Prostate gland (tissue), 2 donors: Measurements from ENCODE around the gene CD82.

Experiments used
- POLR2A ChIP-seq: fragments of 450-650 bp; IDR thresholded peaks from one replicate; pipeline ENCODE4 v1.6.1; 2016; ENCODE audit warnings: antibody characterized with exemption, mild to moderate bottlenecking
- POLR2AphosphoS5 ChIP-seq: sonication (generic); formaldehyde crosslinking; IDR thresholded peaks from one replicate; pipeline ENCODE4 v1.6.1; 2017; ENCODE audit warnings: antibody characterized with exemption
- TF ChIP-seq, protein P1 (sequence below), 4 experiments: fragments of 200-600 bp in 2 of 4; fragments of 450-650 bp in 2 of 4; sonication (generic) in 2 of 4; IDR thresholded peaks; 1 replicate in 3 of 4; 2 replicates in 1 of 4; pipeline ENCODE4 v1.5.1; 2016 to 2019; ENCODE audit warnings: antibody characterized with exemption in 4 of 4, mild to moderate bottlenecking in 2 of 4, moderate library complexity in 2 of 4

GRCh38 chr11:44567876-44568256, 2.4 kb downstream of the CD82 start:
- TF ChIP-seq, protein P1, sequence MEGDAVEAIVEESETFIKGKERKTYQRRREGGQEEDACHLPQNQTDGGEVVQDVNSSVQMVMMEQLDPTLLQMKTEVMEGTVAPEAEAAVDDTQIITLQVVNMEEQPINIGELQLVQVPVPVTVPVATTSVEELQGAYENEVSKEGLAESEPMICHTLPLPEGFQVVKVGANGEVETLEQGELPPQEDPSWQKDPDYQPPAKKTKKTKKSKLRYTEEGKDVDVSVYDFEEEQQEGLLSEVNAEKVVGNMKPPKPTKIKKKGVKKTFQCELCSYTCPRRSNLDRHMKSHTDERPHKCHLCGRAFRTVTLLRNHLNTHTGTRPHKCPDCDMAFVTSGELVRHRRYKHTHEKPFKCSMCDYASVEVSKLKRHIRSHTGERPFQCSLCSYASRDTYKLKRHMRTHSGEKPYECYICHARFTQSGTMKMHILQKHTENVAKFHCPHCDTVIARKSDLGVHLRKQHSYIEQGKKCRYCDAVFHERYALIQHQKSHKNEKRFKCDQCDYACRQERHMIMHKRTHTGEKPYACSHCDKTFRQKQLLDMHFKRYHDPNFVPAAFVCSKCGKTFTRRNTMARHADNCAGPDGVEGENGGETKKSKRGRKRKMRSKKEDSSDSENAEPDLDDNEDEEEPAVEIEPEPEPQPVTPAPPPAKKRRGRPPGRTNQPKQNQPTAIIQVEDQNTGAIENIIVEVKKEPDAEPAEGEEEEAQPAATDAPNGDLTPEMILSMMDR (IDR thresholded peaks at IDR 0.05), result no peak
- TF ChIP-seq POLR2AphosphoS5 (no peak), POLR2A (no peak)
